Heart left ventricle (tissue), 16 donors: Measurements from ENCODE around the gene TACR2. TPM values are rescaled to one million over a fixed set of nuclear protein-coding genes. Genes with fewer than 3 reads are reported as not detected.

Source experiments
- ATAC-seq, 4 donors: fragments of 200-7000 bp; cut with Tn5 transposase; one replicate each; pipeline ENCODE4 v1.9.1; 2020 to 2022; ENCODE audit warnings: moderate library complexity in 4 of 4, mild to moderate bottlenecking in 3 of 4, moderate number of reproducible peaks in 1 of 4
- DNase-seq, 5 donors: peaks; one replicate each; pipeline ENCODE4 v3.0.0-alpha.2; 2020
- H3K27ac ChIP-seq, 12 donors: fragments of 200-600 bp; sonication (generic) in 4 of 12; one replicate each; pipeline versions ENCODE4 v1.5.0 to v1.8.0; 2016 to 2022; ENCODE audit warnings: mild to moderate bottlenecking in 2 of 12
- H3K27me3 ChIP-seq, 9 donors: fragments of 200-600 bp; sonication (generic) in 2 of 9; one replicate each; pipeline versions ENCODE4 v1.5.1 to v1.8.0; 2016 to 2022; ENCODE audit warnings: mild to moderate bottlenecking in 3 of 9
- H3K36me3 ChIP-seq, 9 donors: fragments of 200-600 bp; sonication (generic) in 2 of 9; one replicate each; pipeline versions ENCODE4 v1.5.0 to v1.8.0; 2018 to 2022; ENCODE audit warnings: mild to moderate bottlenecking in 2 of 9
- H3K4me1 ChIP-seq, 12 donors: fragments of 200-600 bp; sonication (generic) in 4 of 12; one replicate each; pipeline versions ENCODE4 v1.5.0 to v1.8.0; 2016 to 2022; ENCODE audit warnings: mild to moderate bottlenecking in 3 of 12
- H3K4me3 ChIP-seq, 12 donors: fragments of 200-600 bp; sonication (generic) in 4 of 12; one replicate each; pipeline versions ENCODE4 v1.5.0 to v1.8.0; 2017 to 2022; ENCODE audit warnings: mild to moderate bottlenecking in 9 of 12, moderate library complexity in 4 of 12
- H3K9me3 ChIP-seq, 12 donors: fragments of 200-600 bp; sonication (generic) in 4 of 12; one replicate each; pipeline versions ENCODE4 v1.5.0 to v1.8.0; 2016 to 2022; ENCODE audit warnings: mild to moderate bottlenecking in 1 of 12
- POLR2A ChIP-seq, 2 donors: fragments of 450-650 bp; IDR thresholded peaks; one replicate each; pipeline ENCODE4 v1.6.1; 2017; ENCODE audit warnings: antibody characterized with exemption in 2 of 2, mild to moderate bottlenecking in 2 of 2, moderate library complexity in 2 of 2
- WGBS, 4 donors: extraction: QIAGEN DNeasy Blood & Tissue Kit in 2 of 4; methylation state at CpG; one replicate each; pipeline versions ENCODE4 v1.1.5 to v1.1.7; 2013 to 2018; 5-methylcytosine and 5-hydroxymethylcytosine counted together
- intact Hi-C, 10 donors: fragments of 100-400 bp; cut with DNase I; formaldehyde crosslinking; loops; one replicate each; pipeline versions ENCODE4 v1.11.1 to v1.14.2; 2022
- polyA plus RNA-seq, 2 donors: library from polyadenylated mRNA; stranded (reverse); fragments of 200-250 nt; gene quantifications; one replicate each; pipeline ENCODE4 v1.2.3, GENCODE V29; 2013
- total RNA-seq, 9 donors: library from RNA; depleted of rRNA in 2 of 9; stranded (reverse); fragments of >200 nt in 2 of 9; fragmentation: NEBNext Ultra II Directional in 3 of 9; extraction: Animal tissue kit (Norgen Biotek cat#: 25700) in 3 of 9; gene quantifications; one replicate each; pipeline versions ENCODE4 v1.1.0 to v1.2.4, GENCODE V29; 2016 to 2023
- TF ChIP-seq, protein P1 (sequence below), 12 donors: fragments of 200-600 bp; sonication (generic) in 4 of 12; IDR thresholded peaks; one replicate each; pipeline versions ENCODE4 v1.5.0 to v1.8.0; 2018 to 2022; ENCODE audit warnings: antibody characterized with exemption in 12 of 12, mild to moderate bottlenecking in 5 of 12
- donor health status: ischemic (EF 13 %, LVEDD 7.1; RV severe dilation, severe dysfunction).
- donor health status: healthy with polysubstance abuse.
- donor health status: DM: no; HTN: yes; CAD: no.
- donor health status: DM: no; HTN: no; CAD: no.
- donor health status: ischemic (EF 25% LVEDD 6.9; RV normal size, moderate dysfunction).
- donor health status: ischemic (EF 25% LVEDD 5.7; RV mildly dilated, moderate dysfunction).
- donor health status: healthy.
- donor health status: DM: yes; HTN: yes; CAD: no.
- donor health status: ischemic (EF 35%, LVEDD 5.7; RV mildly dilated, moderate dysfunction).
- donor health status: nonischemic (EF 11% LVEDD 7.7; RV severe dilation, severe dysfunction).
- donor health status: DM: yes; HTN: yes; CAD: no.
- donor health status: PGD.
- donor health status: ischemic (EF 29% LVEDD 5.4; RV normal size, mild dysfunction).
- donor health status: nonischemic (EF 23%, LVEDD 6.1; RV moderate dilation, normal function).

Gene TACR2
- total and polyA plus RNA-seq, 11 donors, result 0.11 to 0.39 (median 0.23) TPM; not detected in 5

DNA sequence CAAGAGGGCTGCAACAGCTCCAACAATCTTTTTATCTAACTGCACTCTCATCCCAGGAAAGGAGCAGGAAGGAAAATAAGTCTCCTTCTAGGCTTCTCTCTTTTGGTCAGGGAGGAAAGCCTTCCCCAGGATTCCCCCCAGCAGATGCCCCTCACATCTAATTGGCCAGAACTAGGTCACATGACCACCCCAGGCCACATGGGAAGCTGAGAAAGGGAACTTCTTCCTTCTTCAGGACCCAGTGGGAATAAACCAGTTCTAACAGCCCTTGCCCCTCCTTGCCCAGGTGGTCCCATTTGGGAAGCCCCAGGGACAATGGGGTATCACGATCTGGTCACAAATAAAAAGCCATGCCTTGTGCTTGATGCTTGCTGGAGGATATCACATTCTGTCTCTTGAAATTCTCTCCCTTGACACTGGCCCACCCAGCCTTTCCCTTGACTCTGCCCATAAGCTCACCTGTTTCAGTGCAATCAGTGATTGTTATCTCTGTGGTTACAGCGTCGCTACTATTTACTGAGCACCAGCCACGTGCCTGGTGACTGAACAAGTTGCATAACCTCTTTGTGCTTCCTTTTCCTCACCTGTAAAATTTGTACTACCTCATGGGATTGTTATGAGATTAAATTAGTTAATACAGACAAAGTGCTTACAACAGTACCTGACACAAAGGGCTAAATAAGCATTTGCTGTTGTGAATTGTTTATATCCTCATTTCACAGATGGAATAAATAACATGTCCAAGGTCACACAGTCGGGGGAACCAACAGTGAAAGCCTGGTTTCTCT lies 9.0 kb upstream of the TACR2 start:
- no peak overlapping the region for H3K4me3 ChIP-seq
- H3K36me3 ChIP-seq, result no peaks in the 10 kb centered on the region
- TF ChIP-seq, protein P1, sequence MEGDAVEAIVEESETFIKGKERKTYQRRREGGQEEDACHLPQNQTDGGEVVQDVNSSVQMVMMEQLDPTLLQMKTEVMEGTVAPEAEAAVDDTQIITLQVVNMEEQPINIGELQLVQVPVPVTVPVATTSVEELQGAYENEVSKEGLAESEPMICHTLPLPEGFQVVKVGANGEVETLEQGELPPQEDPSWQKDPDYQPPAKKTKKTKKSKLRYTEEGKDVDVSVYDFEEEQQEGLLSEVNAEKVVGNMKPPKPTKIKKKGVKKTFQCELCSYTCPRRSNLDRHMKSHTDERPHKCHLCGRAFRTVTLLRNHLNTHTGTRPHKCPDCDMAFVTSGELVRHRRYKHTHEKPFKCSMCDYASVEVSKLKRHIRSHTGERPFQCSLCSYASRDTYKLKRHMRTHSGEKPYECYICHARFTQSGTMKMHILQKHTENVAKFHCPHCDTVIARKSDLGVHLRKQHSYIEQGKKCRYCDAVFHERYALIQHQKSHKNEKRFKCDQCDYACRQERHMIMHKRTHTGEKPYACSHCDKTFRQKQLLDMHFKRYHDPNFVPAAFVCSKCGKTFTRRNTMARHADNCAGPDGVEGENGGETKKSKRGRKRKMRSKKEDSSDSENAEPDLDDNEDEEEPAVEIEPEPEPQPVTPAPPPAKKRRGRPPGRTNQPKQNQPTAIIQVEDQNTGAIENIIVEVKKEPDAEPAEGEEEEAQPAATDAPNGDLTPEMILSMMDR (IDR thresholded peaks at IDR 0.05), result no peak
- TF ChIP-seq POLR2A (IDR thresholded peaks at IDR 0.05), result no peak
- DNase-seq (no peak), ATAC-seq (no peak)
- H3K27ac ChIP-seq, result peak overlapping the region in 1 of 12 donors; percentile 74
- no peaks in the 10 kb centered on the region for H3K27me3 ChIP-seq
- intact Hi-C loops, result loop anchor here in 8 of 10 donors (2.0 to 10.0 kb wide), 5 partner anchors 81 to 217 kb away; partner anchors contain the start of gene FAM241B (in 3 of the 8)
- H3K9me3 ChIP-seq, result no peaks in the 10 kb centered on the region
- H3K4me1 ChIP-seq, result peaks cover 0 to 19% (median 0%) of the 10 kb centered on the region in 12 donors
- 69 to 86% (median 77%) methylated on average over 5 of the region's 5 CpGs for WGBS, 4 donors

DNA sequence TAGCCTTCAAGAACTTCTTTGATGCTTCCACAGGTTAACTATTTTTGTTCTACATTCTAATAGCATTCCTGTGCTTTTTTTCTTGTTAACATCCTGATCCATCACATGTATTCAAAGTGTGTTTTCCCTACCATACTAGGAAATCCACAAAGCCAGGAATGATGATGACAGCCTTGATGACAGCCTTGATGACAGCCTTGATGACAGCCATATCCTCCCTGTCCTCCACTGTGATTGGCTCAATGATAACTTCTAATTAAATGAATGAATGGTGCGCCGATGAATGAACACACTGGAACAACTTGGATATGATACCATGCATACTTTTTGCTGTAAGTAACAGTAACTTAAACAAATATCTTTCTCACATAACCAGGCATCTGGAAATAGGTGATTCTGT lies 8.3 kb upstream of the TACR2 start:
- Histone ChIP-seq H3K4me3 (no peak overlapping the region), H3K9me3 (no peaks in the 10 kb centered on the region), H3K4me1 (peaks cover 0 to 19% (median 0%) of the 10 kb centered on the region in 12 donors), H3K27me3 (no peaks in the 10 kb centered on the region), H3K36me3 (no peaks in the 10 kb centered on the region), H3K27ac (peak overlapping the region in 1 of 12 donors; percentile 74)
- DNase-seq, result no peak
- ATAC-seq, result no peak
- no peak for TF ChIP-seq POLR2A (IDR thresholded peaks at IDR 0.05)
- TF ChIP-seq, protein P1 (IDR thresholded peaks at IDR 0.05), result no peak
- intact Hi-C loops, result loop anchor here in 8 of 10 donors (5.0 to 10.0 kb wide), 4 partner anchors 82 to 217 kb away; partner anchors contain the start of gene FAM241B (in 3 of the 8)
- WGBS, 4 donors, result 91 to 94% (median 92%) methylated on average over 2 of the region's 2 CpGs

DNA sequence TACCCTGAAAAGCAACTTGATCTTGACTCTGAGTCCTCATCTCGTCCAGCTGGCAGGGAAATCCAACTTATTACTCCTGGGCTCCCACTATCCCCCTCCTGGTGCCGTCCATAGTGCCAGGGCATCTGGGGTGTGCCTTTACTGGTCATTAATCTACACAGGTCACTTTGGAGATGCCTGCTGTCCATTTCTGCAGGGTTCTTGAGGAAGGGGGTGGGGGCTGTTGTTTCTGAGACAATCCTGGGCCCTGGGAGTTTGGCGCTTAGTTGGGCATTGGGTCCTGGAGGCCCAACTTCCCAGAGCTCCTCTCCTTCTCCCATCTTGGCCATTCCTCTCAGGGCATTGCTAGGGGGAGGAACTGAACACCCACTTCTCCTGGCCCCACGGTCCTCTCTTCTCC lies 6.0 kb upstream of the TACR2 start:
- intact Hi-C loops, result loop anchor here in 4 of 10 donors (5.0 to 10.0 kb wide), 2 partner anchors 212 to 220 kb away; partner anchors contain the start of gene FAM241B (in 3 of the 4)
- peak overlapping the region in 2 of 12 donors; percentile 67 to 93 for H3K27ac ChIP-seq
- no peaks in the 10 kb centered on the region for H3K36me3 ChIP-seq
- ATAC-seq (no peak), DNase-seq (peak in 1 of 5 donors; percentile 9)
- no peaks in the 10 kb centered on the region for H3K9me3 ChIP-seq
- WGBS, 4 donors, result 89 to 94% (median 93%) methylated on average over 4 of the region's 4 CpGs
- H3K4me3 ChIP-seq, result no peak overlapping the region
- H3K4me1 ChIP-seq, result peaks cover 0 to 19% (median 0%) of the 10 kb centered on the region in 12 donors
- H3K27me3 ChIP-seq, result no peaks in the 10 kb centered on the region
- no peak for TF ChIP-seq POLR2A (IDR thresholded peaks at IDR 0.05)
- TF ChIP-seq, protein P1 (IDR thresholded peaks at IDR 0.05), result no peak

DNA sequence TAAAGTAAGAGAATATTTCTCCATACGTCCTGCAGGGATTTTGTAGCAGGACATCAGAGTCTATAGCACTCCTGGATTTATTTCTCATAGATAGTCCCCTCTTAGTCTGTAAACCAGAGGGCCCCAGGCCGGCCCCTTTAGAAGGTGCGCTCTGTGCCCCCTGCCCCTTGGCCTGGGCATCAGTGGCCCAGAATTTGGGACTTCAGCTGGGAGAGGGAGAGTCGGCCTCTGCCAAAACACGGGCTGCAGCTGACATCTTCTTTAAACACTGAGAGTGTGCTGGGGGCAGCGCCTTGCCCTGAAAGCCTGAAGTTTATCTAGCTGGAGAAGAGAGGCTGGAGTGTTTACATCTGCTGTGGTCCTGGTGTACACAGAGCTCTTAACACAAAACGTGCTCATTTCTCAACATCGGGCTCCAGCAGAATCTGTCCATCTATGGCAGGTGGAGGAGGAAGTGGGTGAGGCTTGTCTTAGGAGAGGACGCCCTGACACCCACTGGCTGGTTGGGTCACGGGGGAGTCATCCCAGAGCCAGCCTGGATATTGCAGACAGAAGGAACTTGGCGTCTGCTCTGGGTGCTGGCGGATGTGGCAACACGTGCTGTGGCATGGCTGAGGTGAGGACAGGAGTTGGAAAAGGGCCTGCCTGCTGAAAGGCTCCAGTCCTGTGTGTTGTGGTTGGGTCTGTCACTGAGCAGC lies 5.0 kb upstream of the TACR2 start:
- H3K4me1 ChIP-seq, result peaks cover 0 to 18% (median 0%) of the 10 kb centered on the region in 12 donors
- intact Hi-C loops, result loop anchor here in 4 of 10 donors (5.0 to 10.0 kb wide), 2 partner anchors 213 to 221 kb away; partner anchors contain the start of gene FAM241B (in 3 of the 4)
- WGBS, 4 donors, result 43 to 63% (median 51%) methylated on average over 13 of the region's 13 CpGs
- no peak overlapping the region for H3K4me3 ChIP-seq
- DNase-seq (peak; percentile 71 to 93 (median 86)), ATAC-seq (peak; percentile 90 to 97 (median 93))
- no peaks in the 10 kb centered on the region for H3K36me3 ChIP-seq
- no peaks in the 10 kb centered on the region for H3K27me3 ChIP-seq
- TF ChIP-seq POLR2A (IDR thresholded peaks at IDR 0.05), result no peak
- TF ChIP-seq, protein P1 (IDR thresholded peaks at IDR 0.05), result no peak
- H3K9me3 ChIP-seq, result no peaks in the 10 kb centered on the region
- H3K27ac ChIP-seq, result peak overlapping the region in 10 of 12 donors; percentile 5 to 93 (median 46)
